ENCODE results near the gene DNTT.

DNTT gene

GRCh38 chr10:96287392-96288105 is 16.7 kb upstream of the DNTT start:
- DNase-seq (ENCODE audit: low read depth, low spot score) = no peak
- Histone ChIP-seq H3K27me3 (ENCODE audit: insufficient read depth, insufficient read length) (no peaks in the 10 kb centered on the region), H3K9me3 (ENCODE audit: insufficient read depth, low read length) (no peaks in the 10 kb centered on the region), H3K36me3 (ENCODE audit: insufficient read depth, insufficient read length, low read length) (no peaks in the 10 kb centered on the region), H3K9ac (ENCODE audit: insufficient read length, low read depth) (no peak overlapping the region), H3K4me3 (ENCODE audit: insufficient read length, low read depth) (no peak overlapping the region), H3K4me1 (ENCODE audit: insufficient read depth, insufficient read length) (no peaks in the 10 kb centered on the region)
- no peak for TF ChIP-seq SUZ12 (IDR thresholded peaks at IDR 0.05; ENCODE audit: extremely low read depth, insufficient read depth, insufficient read length)
- TF ChIP-seq ZNF274 (IDR thresholded peaks at IDR 0.05; ENCODE audit: low read depth, low read length) = no peak
- no peak for TF ChIP-seq YY1 (IDR thresholded peaks at IDR 0.05; ENCODE audit: insufficient read depth, insufficient read length)

DNA sequence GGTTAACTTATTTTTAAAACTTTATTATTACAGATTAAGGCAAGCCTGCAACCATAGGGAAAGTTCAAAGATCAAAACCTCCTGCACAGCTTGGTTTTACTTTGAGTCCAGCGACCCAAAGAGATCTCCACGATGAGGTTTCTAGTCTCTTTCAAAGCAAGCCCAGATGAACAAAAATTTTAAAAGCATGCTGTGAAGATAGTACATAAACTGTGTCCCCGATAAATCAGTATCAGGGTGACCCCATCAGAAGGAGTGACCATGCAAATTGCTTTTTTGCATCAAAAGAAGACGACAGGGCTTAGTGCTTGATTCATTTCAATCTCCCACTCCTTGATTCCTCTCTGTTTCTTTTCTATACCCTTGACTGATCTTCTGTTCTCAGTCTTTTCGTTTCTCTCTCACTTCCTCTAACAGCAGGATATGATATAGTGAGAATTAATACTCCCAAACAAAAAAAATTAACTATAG is 16.0 kb upstream of the DNTT start:
- no peaks in the 10 kb centered on the region for H3K27me3 ChIP-seq (ENCODE audit: insufficient read depth, insufficient read length)
- H3K4me1 ChIP-seq (ENCODE audit: insufficient read depth, insufficient read length) = no peaks in the 10 kb centered on the region
- H3K9ac ChIP-seq (ENCODE audit: insufficient read length, low read depth) = no peak overlapping the region
- DNase-seq (ENCODE audit: low read depth, low spot score) = no peak
- H3K36me3 ChIP-seq (ENCODE audit: insufficient read depth, insufficient read length, low read length) = no peaks in the 10 kb centered on the region
- TF ChIP-seq ZNF274 (IDR thresholded peaks at IDR 0.05; ENCODE audit: low read depth, low read length) (no peak), YY1 (IDR thresholded peaks at IDR 0.05; ENCODE audit: insufficient read depth, insufficient read length) (no peak), SUZ12 (IDR thresholded peaks at IDR 0.05; ENCODE audit: extremely low read depth, insufficient read depth, insufficient read length) (no peak)
- H3K9me3 ChIP-seq (ENCODE audit: insufficient read depth, low read length) = no peaks in the 10 kb centered on the region
- no peak overlapping the region for H3K4me3 ChIP-seq (ENCODE audit: insufficient read length, low read depth)

DNA sequence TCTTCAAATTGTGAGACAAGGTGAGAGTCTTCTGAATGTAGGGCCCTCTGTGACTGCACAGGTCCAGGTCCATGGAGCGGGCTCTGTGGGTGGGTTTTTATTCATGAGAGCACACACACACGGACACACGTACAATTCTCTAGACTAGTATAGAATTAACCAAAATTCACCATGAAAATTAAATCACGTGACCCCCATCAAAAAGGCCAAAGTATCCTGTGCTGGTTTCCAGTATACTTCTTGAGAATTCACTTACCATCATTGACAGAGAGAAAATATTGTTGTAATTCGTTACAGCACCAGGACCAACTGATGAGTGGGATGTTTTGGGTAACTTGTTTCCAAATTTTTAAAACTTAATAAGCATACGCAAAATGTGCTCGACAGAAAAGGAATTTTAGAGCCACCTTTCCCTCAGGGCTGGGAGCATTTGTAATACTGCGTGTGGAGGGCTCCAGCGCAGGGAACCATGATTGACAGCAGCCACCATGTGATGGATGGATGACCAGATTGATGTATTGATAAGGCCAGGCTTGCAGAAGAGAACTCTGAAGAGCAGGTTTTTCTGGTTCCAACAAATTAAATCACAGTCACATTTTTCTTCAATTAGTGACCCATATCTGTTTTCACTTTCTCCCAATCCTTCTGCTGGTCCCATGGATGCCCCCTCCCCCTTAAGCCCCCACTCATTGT is 14.9 kb upstream of the DNTT start:
- DNase-seq (ENCODE audit: low read depth, low spot score) = no peak
- no peak overlapping the region for H3K4me3 ChIP-seq (ENCODE audit: insufficient read length, low read depth)
- H3K36me3 ChIP-seq (ENCODE audit: insufficient read depth, insufficient read length, low read length) = no peaks in the 10 kb centered on the region
- H3K9me3 ChIP-seq (ENCODE audit: insufficient read depth, low read length) = no peaks in the 10 kb centered on the region
- H3K4me1 ChIP-seq (ENCODE audit: insufficient read depth, insufficient read length) = no peaks in the 10 kb centered on the region
- H3K27me3 ChIP-seq (ENCODE audit: insufficient read depth, insufficient read length) = no peaks in the 10 kb centered on the region
- no peak overlapping the region for H3K9ac ChIP-seq (ENCODE audit: insufficient read length, low read depth)
- no peak for TF ChIP-seq ZNF274 (IDR thresholded peaks at IDR 0.05; ENCODE audit: low read depth, low read length)
- TF ChIP-seq YY1 (IDR thresholded peaks at IDR 0.05; ENCODE audit: insufficient read depth, insufficient read length) = no peak
- no peak for TF ChIP-seq SUZ12 (IDR thresholded peaks at IDR 0.05; ENCODE audit: extremely low read depth, insufficient read depth, insufficient read length)

GRCh38 chr10:96290368-96291133 is 13.7 kb upstream of the DNTT start:
- no peak overlapping the region for H3K9ac ChIP-seq (ENCODE audit: insufficient read length, low read depth)
- no peaks in the 10 kb centered on the region for H3K9me3 ChIP-seq (ENCODE audit: insufficient read depth, low read length)
- H3K4me3 ChIP-seq (ENCODE audit: insufficient read length, low read depth) = no peak overlapping the region
- no peaks in the 10 kb centered on the region for H3K27me3 ChIP-seq (ENCODE audit: insufficient read depth, insufficient read length)
- DNase-seq (ENCODE audit: low read depth, low spot score) = no peak
- TF ChIP-seq SUZ12 (IDR thresholded peaks at IDR 0.05; ENCODE audit: extremely low read depth, insufficient read depth, insufficient read length) = no peak
- no peak for TF ChIP-seq YY1 (IDR thresholded peaks at IDR 0.05; ENCODE audit: insufficient read depth, insufficient read length)
- no peak for TF ChIP-seq ZNF274 (IDR thresholded peaks at IDR 0.05; ENCODE audit: low read depth, low read length)
- no peaks in the 10 kb centered on the region for H3K36me3 ChIP-seq (ENCODE audit: insufficient read depth, insufficient read length, low read length)
- no peaks in the 10 kb centered on the region for H3K4me1 ChIP-seq (ENCODE audit: insufficient read depth, insufficient read length)

DNA sequence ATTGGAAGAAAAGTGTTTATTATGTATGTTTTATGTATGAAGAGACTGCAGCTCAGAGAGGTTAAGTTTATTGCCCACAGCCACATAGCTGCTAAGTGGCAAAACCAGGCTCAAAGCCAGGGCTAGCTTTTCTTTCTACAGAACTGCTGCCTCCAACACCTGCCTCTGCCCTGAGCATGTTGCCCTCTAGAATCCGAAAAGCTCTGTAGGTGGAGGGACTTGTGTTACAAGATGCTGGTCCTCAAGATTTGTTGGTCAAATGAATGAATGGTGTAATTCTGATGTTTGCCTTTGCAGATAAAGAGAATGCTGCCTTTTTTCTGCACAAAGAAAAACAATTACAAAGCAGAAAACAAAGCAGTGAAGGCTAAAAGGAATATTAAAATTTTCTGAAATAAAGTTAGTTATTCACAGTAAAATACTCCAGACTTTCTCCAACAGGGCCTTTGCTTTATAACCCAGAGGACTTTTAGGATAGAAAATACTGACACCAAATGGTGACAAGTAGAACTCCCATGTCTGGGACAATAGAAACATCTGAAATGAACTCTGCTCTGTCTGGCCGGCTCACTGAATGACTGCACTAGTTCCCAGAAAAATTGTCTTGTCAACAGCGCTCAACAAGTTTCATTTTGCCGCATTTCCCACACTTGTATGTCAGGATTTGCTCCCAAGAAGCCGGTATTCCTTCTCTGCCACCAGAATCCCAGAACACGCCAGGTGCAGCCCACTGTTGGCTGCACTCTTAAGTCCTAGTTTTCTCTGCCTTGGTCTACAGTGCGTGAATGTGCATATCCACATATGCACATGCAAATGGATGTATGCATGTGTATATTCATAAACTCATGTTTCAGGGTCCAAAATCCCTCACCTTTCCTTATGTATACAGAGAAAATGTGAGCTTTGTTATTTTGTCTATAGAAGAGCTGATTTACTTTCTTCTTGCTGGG is 11.0 kb upstream of the DNTT start:
- Histone ChIP-seq H3K9me3 (ENCODE audit: insufficient read depth, low read length) (no peaks in the 10 kb centered on the region), H3K4me3 (ENCODE audit: insufficient read length, low read depth) (no peak overlapping the region), H3K27me3 (ENCODE audit: insufficient read depth, insufficient read length) (no peaks in the 10 kb centered on the region), H3K4me1 (ENCODE audit: insufficient read depth, insufficient read length) (no peaks in the 10 kb centered on the region), H3K36me3 (ENCODE audit: insufficient read depth, insufficient read length, low read length) (no peaks in the 10 kb centered on the region), H3K9ac (ENCODE audit: insufficient read length, low read depth) (no peak overlapping the region)
- DNase-seq (ENCODE audit: low read depth, low spot score) = peak; percentile 11
- no peak for TF ChIP-seq YY1 (IDR thresholded peaks at IDR 0.05; ENCODE audit: insufficient read depth, insufficient read length)
- no peak for TF ChIP-seq ZNF274 (IDR thresholded peaks at IDR 0.05; ENCODE audit: low read depth, low read length)
- TF ChIP-seq SUZ12 (IDR thresholded peaks at IDR 0.05; ENCODE audit: extremely low read depth, insufficient read depth, insufficient read length) = no peak

GRCh38 chr10:96295475-96295874 is 8.8 kb upstream of the DNTT start:
- no peaks in the 10 kb centered on the region for H3K36me3 ChIP-seq (ENCODE audit: insufficient read depth, insufficient read length, low read length)
- TF ChIP-seq YY1 (IDR thresholded peaks at IDR 0.05; ENCODE audit: insufficient read depth, insufficient read length) = no peak
- TF ChIP-seq SUZ12 (IDR thresholded peaks at IDR 0.05; ENCODE audit: extremely low read depth, insufficient read depth, insufficient read length) = no peak
- TF ChIP-seq ZNF274 (IDR thresholded peaks at IDR 0.05; ENCODE audit: low read depth, low read length) = no peak
- no peak overlapping the region for H3K4me3 ChIP-seq (ENCODE audit: insufficient read length, low read depth)
- no peak for DNase-seq (ENCODE audit: low read depth, low spot score)
- H3K4me1 ChIP-seq (ENCODE audit: insufficient read depth, insufficient read length) = no peaks in the 10 kb centered on the region
- H3K9ac ChIP-seq (ENCODE audit: insufficient read length, low read depth) = no peak overlapping the region
- H3K27me3 ChIP-seq (ENCODE audit: insufficient read depth, insufficient read length) = no peaks in the 10 kb centered on the region
- no peaks in the 10 kb centered on the region; the same call in 1 of the 2 replicates for H3K9me3 ChIP-seq (ENCODE audit: insufficient read depth, low read length)

Measured in NT2/D1 (cell line).